GM10248 (cell line): Measurements from ENCODE around the gene NTNG1.

Experiments used
- CTCF ChIA-PET: fragments of 300-600 bp; sonication (Branson Sonifier 250); formaldehyde crosslinking; extraction: SDS; loops from one replicate; lab custom pipeline; 2021; ENCODE audit warnings: antibody characterized with exemption; lab: Yijun Ruan, JAX
- POLR2A ChIA-PET: fragments of 350-650 bp; sonication (Branson Sonifier 250); formaldehyde crosslinking; extraction: SDS; loops from one replicate; lab custom pipeline; 2020; ENCODE audit warnings: antibody characterized with exemption; lab: Yijun Ruan, JAX
- DNase-seq: peaks from one replicate; pipeline ENCODE4 v3.0.0; 2012; ENCODE audit errors: extremely low spot score
- CTCF ChIP-seq: IDR thresholded peaks from 2 replicates; pipeline ENCODE4 v1.5.1; 2012; ENCODE audit warnings: mild to moderate bottlenecking, low read depth; ENCODE audit errors: extremely low read depth, missing control alignments, control extremely low read depth

Gene NTNG1

DNA sequence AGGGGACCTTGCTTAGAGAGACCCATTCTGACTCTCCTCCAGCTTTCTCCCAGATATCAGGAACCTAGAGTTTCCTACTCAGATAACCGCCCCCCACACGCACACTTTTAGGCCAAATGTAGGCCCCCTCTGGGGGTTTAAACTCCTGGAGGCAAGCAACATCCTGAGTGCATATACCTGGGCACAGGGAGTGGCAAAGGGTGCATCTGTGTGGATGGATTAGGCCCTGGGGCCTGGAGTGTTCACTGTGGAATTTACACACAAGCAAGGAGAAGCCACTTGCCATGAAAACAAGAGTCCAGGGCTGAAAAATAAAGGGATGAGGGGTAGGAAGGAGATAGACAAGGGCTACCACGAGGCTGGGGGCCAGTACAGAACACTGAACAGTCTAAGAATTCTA lies 343.1 kb downstream of the NTNG1 start:
- ChIA-PET CTCF (interaction anchor here (1.1 to 1.2 kb wide), 2 partner anchors 9 to 54 kb away, joined by 3 to 4 read pairs; no protein-coding TSS in a partner anchor), POLR2A (no interaction called here)
- DNase-seq = no peak
- TF ChIP-seq CTCF = no peak

GRCh38 chr1:107486349-107486748 lies 345.5 kb downstream of the NTNG1 start:
- no peak for TF ChIP-seq CTCF
- ChIA-PET POLR2A (no interaction called here), CTCF (interaction anchor here (0.7 to 1.3 kb wide), 4 partner anchors 10 to 39 kb away, joined by 3 to 6 read pairs (median 3); no protein-coding TSS in a partner anchor)
- no peak for DNase-seq

DNA sequence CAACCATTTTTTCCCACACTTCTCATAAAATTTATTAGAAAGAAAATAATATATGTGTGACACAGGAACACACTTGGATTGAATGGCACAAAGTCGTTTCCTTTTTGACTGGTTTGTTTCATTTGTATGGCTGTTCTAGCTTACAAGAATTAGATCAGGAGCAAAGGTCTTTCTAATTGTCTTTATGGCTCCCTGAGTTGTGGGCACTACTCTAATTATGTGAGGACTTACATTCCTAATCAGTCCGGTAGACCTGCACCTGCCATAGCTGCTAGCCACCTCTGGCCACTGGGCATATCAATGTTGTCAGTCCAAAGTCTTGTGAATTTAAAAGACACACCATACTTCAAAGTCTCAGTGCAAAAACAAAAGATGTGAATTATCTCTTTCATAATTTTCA lies 346.7 kb downstream of the NTNG1 start:
- no peak for TF ChIP-seq CTCF
- no peak for DNase-seq
- POLR2A ChIA-PET = no interaction called here
- CTCF ChIA-PET = interaction anchor here (1.3 kb wide), 1 partner anchor 40 kb away, joined by 3 read pairs; no protein-coding TSS in a partner anchor

DNA sequence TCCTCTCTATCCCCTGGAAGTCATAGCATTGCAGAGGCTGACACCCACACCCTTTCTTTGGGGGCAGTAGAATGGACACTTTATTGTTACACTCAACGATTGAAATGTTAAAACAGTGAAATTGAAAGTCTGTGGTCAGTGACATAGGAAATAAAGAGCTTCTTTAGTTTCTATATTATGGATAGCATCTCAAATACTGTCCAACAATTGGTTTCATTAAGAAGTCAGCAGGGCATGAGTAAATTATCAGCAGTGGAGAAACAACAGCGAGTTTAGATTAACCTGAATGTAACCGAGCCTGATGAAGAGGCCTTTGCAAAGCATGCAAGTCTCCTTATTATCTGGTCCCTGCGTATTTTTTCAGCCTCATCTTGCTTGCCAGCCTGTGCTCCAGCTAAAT lies 350.7 kb downstream of the NTNG1 start:
- ChIA-PET CTCF (interaction anchor here (1.1 to 2.7 kb wide), 5 partner anchors 11 to 35 kb away, joined by 3 to 6 read pairs (median 5); no protein-coding TSS in a partner anchor), POLR2A (no interaction called here)
- no peak for DNase-seq
- TF ChIP-seq CTCF = no peak

GRCh38 chr1:107493111-107493716 lies 352.4 kb downstream of the NTNG1 start:
- TF ChIP-seq CTCF = no peak
- CTCF ChIA-PET = no interaction called here
- DNase-seq = no peak
- POLR2A ChIA-PET = no interaction called here

DNA sequence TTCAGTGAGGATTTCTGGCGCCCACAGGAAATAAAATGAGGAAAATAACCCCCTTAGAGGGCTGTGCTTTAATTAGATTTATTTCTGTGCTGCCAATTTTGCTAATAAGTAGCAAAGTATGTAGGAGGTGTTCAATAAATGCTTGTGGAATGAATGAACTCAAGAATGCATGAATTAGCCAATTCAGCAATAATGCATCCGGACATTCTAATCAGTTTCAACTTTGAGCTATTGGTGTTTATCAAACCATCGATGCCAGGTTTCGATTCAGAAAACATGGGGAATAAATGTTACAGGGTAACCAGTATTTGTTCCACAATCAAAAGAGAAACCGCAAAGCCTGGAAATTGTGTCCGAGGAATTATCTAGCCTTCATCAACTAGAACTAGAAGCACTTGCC lies 353.2 kb downstream of the NTNG1 start:
- TF ChIP-seq CTCF = no peak
- DNase-seq = no peak
- CTCF ChIA-PET = no interaction called here
- POLR2A ChIA-PET = no interaction called here

- POLR2A ChIA-PET = no interaction called here
- TF ChIP-seq CTCF = no peak
- CTCF ChIA-PET = no interaction called here
- DNase-seq = no peak
These were observed 355.2 kb downstream of the NTNG1 start for GRCh38 chr1:107496002-107496401.
